Kidney tubule cell (primary cell): ENCODE data around the gene CSK.

Experiments used
- DNase-seq: peaks from one replicate; pipeline ENCODE4 v3.0.0-alpha.2; 2018; ENCODE audit warnings: low spot score

CSK gene

GRCh38 chr15:74826364-74826819, 44.5 kb downstream of the CSK start, which contains the start of gene CPLX3:
Gene CPLX3 (plus strand): TSS chr15:74826627. CDS start chr15:74826704, 77 bp downstream.
- DNase-seq: no peak

DNA sequence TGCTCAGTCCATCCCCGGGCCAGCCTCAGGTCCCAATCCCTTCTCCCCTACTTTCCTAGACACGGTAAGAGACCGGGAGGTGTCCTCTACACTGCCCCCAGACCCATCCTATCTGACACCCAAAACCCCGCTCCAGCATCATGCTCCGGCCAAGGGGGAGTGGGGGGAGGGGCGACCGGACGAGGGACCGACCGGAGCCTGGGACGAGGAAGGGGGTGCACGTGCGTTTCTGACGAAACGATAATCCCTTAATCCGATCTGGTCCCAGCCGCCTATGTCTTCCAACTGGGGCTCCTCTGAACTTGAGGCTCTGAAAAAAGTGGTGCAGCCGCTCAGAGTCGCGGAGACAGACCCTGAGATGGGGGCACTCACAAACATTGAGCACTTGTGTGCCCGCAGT, 45.0 kb downstream of the CSK start:
- DNase-seq: no peak

DNA sequence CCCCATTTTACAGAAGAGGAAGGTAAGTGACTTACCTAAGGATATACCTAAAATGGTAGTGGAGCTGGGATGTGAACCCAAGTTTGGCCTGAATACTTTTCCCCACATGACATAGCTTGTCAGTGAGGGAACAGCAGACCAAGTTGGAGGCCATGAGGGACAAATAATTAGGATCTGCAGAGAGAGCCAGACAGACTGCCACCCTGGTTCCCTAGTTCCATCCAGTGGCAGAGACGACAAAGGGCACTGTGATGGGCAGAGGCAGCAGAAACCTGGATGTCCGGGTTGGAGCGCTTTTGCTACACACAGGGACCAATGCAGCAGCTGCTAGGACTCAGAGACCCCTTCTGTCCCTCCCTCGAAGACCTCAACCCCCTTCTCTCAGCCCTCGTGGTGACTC, 45.7 kb downstream of the CSK start:
- DNase-seq: no peak

- no peak for DNase-seq
Measured at GRCh38 chr15:74828835-74829234, 47.0 kb downstream of the CSK start.

- DNase-seq: no peak
Measured at GRCh38 chr15:74829486-74829885, 47.6 kb downstream of the CSK start.

DNA sequence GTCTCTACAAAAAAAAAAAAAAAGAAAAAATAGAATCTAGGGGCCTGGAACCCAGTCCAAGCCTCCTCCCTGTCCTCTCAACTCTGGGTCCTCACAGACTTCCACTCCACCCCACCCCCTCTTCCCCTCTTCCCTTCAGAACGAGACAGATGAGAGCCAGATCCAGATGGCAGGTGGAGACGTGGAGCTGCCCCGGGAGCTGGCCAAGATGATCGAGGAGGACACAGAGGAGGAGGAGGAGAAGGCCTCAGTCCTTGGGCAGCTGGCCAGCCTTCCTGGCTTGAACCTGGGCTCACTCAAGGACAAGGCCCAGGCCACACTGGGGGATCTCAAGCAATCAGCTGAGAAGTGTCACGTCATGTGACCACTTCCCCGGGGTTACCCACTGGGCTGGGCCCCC, 48.1 kb downstream of the CSK start:
- no peak for DNase-seq

DNA sequence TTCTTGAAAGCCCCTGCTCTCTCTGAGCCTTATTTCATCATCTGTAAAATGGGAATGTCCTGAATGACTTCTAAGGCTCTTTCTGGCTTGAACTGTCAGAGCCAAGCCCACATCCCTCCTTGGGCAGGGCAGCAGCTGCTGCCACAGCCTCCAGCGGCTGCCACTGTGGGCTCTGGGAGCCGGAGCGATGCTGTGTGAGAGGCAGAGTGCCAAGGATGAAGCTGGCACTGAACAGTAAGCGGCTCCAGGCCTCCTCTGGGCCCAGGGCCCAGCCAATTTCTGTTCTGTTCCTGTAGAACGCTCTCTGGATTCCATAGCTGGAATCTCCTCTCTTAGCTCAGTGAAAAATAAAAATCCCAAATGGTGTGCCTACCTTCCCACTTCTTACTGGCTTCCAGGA, 49.0 kb downstream of the CSK start:
- DNase-seq: no peak

- no peak for DNase-seq
Measured at GRCh38 chr15:74831813-74832495, 50.1 kb downstream of the CSK start.

DNA sequence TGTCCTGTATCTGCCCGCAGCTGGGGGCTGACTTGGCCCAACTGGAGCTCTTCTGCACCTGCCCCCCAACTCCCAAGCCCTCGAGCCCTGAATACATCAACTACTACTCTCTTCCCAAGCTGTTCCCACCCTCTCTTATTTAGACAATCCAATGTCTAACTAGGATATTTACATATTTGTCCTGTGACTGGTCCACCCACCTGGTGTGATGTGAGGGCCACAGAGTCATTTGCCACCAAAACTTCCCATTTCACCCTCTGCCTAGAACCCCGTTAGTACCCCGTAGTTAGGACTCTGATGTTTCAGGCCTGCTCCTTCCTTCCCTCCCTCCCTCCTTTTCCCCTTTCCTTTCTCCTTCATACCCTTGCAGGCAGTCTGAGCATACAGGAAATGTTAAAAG, 50.9 kb downstream of the CSK start:
- no peak for DNase-seq

DNA sequence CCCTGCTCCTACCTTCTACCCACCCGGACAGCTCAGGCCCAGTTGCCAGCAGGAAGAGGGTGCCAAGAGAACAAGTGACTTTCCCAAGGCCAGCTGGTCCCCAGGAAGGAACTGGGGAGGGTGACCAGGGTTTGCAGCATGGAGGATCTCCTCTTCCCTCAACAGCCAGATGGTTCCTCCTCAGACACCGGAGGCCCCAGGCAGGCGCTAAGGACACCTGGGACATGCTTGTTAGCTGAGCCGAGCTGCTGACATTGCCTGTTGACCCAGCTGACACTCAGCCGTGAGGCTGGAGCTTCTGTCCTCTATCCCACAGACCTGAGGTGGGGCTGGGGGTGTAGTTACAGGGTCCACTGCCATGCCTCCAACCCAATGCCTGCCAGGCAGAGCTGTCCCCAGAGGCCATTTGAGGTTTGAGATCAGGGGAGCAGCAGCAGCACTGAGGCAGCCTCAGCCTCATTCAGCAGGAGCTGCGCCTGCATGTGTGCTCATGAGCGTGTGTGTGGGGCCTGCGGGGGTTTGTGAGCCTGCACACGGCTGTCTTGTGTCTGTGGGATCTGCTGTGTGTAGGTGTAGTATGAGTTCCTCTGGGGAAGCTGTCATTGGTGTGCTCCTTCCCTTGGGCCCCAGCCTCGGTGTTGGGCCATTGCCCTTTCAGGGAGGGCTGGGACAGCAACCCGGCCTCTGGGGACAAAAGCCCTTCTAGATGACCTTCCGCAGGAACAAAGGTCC, 51.7 kb downstream of the CSK start:
- no peak for DNase-seq

DNA sequence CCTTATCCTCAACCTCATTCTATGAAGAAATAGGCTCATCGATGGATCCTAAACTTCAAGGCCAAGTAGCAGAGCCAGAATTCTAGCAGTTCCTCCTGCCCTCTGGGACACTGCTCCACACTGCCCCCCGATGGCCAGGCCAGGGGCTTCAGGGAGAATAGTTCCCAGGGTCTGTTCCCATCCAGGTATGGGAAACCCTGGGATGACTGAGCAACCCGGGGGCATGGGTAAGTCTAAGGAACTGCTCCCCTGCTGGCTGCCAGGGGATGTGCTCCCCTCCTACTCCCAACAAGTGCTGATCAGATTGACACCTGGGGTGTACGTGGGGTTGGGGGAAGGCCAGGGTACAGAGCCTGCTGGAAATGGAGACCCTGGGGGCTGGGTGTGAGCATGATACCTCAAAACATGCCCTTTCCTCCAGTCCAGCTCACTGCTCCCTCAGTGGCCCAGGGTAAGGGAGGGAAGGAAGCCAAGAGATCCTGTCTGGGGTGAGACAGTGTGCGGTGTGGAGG, 53.5 kb downstream of the CSK start:
- DNase-seq: peak; percentile 80

DNA sequence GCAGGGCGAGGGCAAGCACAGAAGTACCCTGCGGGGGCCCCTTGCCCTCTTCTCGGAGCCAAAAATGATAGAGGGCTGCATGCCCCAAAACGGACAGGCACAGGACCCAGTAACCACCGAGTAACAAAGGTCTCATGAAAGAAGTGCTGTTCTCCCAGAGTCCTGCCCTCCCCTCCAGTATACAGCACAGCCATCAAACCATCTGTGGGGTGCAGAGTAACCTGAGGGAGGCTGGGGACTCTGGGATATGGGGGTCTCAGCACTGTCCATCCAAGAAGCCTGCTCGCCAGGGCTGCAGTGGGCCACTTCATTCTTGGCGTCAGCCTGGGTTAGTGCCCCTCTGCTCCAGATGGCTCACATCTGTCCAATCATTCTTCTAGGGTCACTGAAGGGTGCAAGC, 55.0 kb downstream of the CSK start:
- DNase-seq: no peak

GRCh38 chr15:74837482-74838136, 55.7 kb downstream of the CSK start:
- DNase-seq: no peak

GRCh38 chr15:74838137-74838516, 56.2 kb downstream of the CSK start:
- no peak for DNase-seq

- DNase-seq: no peak
Measured at GRCh38 chr15:74838746-74839525, 57.1 kb downstream of the CSK start.

- no peak for DNase-seq
Measured at GRCh38 chr15:74839526-74840395, 57.9 kb downstream of the CSK start.

DNA sequence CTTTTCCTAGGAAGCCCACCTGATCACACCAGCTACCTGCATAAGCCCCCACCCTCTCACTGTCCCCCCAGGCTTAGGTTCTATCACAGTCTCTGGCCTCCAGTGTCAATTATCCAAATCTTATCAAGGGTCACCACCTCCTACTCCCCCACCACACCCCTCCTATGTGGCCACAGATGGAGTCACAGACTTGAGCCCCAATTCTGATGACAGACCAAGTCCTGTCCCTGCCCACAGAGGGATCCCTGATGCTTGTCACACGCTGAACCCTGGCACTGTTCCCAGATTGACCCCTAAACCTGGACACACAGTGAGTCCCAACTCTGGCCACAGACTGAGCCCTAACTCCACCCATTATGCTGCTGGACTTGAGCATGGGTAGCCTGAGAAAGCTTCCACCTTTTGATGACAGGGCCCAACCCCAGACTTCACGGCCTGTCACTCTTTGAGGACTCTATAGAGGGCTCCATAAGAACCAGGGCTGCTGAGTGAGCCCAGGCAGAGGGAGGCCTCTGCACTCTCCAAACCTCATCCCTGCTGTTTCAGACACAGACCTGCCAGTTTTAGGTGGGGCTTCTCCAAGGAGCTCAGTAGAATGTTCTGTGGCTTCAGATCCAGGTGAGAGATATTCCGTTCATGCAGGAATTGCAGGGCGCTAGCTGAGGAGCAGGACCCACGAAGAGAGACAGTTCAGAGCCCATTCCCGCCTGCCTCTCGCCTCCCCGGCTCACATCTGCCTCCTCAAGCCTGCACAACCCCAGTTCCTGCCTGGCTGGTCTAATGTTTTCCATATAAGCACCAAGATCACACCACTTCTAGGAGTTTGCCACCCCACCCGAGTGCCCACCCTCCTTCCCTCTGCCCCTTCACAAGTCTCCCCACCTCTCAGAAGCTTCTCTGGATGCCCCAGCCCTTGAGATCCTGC, 59.2 kb downstream of the CSK start:
- no peak for DNase-seq

DNA sequence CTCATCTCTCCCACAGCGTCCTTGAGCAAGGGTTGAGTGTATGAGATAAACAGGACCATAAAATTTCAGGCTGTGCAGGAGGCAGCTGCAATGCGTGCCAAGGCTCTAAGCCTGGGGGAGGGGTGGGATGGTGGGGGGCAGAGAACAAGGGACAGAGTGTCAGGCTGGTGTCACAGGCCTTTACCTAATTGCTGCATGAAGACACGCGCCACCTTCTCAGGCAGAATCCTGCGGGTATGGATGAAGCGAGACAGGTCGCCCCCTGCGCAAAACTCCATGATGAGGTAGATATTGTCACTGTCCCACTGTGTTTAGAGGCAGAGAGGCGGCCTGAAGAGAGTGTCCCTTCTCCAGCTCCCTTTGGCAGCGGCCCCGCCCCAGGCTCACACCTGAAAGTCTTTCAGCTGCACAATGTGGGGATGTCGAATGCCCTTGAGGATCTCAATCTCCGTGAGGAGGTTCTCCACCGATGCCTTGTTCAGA, 60.1 kb downstream of the CSK start:
- DNase-seq: no peak

- peak; percentile 87 for DNase-seq
Measured at GRCh38 chr15:74842581-74843444, 60.9 kb downstream of the CSK start, which contains the start of gene ULK3. Gene ULK3 (minus strand): TSS chr15:74843156. CDS start chr15:74843105, 51 bp downstream.
